Upper lobe of left lung (tissue), 4 donors: ENCODE data around the gene ISOC1.

Source experiments
- EP300 ChIP-seq, 4 donors: sonication (generic); formaldehyde crosslinking; IDR thresholded peaks; one replicate each; pipeline ENCODE4 v1.5.1; 2017; ENCODE audit warnings: antibody characterized with exemption in 4 of 4, control low read depth in 2 of 4
- POLR2A ChIP-seq, 4 donors: fragments of 450-650 bp; IDR thresholded peaks; one replicate each; pipeline ENCODE4 v1.5.1; 2016 to 2017; ENCODE audit warnings: antibody characterized with exemption in 4 of 4, mild to moderate bottlenecking in 2 of 4
- POLR2AphosphoS5 ChIP-seq, 2 donors: sonication (generic); formaldehyde crosslinking; IDR thresholded peaks; one replicate each; pipeline ENCODE4 v1.5.1; 2017; ENCODE audit warnings: antibody characterized with exemption in 2 of 2
- TF ChIP-seq, protein P1 (sequence below), 6 experiments: fragments of 450-650 bp in 4 of 6; fragments of 200-600 bp in 2 of 6; sonication (generic) in 2 of 6; IDR thresholded peaks; one replicate each; pipeline ENCODE4 v1.5.1; 2016 to 2019; ENCODE audit warnings: antibody characterized with exemption in 6 of 6

DNA sequence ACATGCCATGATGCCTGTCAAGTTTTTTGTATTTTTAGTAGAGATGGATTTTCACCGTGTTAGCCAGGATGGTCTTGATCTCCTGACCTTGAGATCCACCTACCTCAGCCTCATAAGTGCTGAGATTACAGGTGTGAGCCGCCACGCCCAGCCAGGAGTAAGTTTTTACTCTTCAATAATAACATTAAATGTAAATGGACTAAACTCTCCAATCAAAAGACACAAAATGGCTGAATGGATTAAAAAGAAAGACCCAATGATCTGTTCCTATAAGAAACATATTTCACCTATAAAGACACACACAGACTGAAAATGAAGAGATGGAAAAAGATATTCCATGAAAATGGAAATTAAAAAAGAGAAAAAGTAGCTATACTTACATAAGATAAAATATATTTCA, 37.2 kb upstream of the ISOC1 start:
- TF ChIP-seq POLR2A (IDR thresholded peaks at IDR 0.05) (no peak), EP300 (IDR thresholded peaks at IDR 0.05) (no peak), POLR2AphosphoS5 (IDR thresholded peaks at IDR 0.05) (no peak)
- TF ChIP-seq, protein P1, sequence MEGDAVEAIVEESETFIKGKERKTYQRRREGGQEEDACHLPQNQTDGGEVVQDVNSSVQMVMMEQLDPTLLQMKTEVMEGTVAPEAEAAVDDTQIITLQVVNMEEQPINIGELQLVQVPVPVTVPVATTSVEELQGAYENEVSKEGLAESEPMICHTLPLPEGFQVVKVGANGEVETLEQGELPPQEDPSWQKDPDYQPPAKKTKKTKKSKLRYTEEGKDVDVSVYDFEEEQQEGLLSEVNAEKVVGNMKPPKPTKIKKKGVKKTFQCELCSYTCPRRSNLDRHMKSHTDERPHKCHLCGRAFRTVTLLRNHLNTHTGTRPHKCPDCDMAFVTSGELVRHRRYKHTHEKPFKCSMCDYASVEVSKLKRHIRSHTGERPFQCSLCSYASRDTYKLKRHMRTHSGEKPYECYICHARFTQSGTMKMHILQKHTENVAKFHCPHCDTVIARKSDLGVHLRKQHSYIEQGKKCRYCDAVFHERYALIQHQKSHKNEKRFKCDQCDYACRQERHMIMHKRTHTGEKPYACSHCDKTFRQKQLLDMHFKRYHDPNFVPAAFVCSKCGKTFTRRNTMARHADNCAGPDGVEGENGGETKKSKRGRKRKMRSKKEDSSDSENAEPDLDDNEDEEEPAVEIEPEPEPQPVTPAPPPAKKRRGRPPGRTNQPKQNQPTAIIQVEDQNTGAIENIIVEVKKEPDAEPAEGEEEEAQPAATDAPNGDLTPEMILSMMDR (IDR thresholded peaks at IDR 0.05) = no peak
